HFFc6 (cell line): ENCODE results near the gene MAGI1. TPM values are rescaled to one million over a fixed set of nuclear protein-coding genes. Genes with fewer than 3 reads are reported as not detected.
A peak's percentile ranks its signal among the peaks of the same experiment; 100 is the strongest.

ENCODE experiments used
- DNase-seq: peaks from one replicate; pipeline ENCODE4 v3.0.0-alpha.2; 2018
- H3K27ac Mint-ChIP-seq: 2 replicates; pipeline ENCODE4 v1.8.0; 2020; ENCODE audit warnings: mild to moderate bottlenecking, mixed read lengths
- H3K27me3 Mint-ChIP-seq: 2 replicates; pipeline ENCODE4 v1.8.0; 2021; ENCODE audit warnings: mild to moderate bottlenecking, moderate library complexity, mixed read lengths; ENCODE audit not compliant: insufficient read depth
- H3K36me3 Mint-ChIP-seq: 2 replicates; pipeline ENCODE4 v1.8.0; 2021; ENCODE audit warnings: low read depth, mixed read lengths
- H3K4me1 Mint-ChIP-seq: 2 replicates; pipeline ENCODE4 v1.8.0; 2020; ENCODE audit warnings: low read depth, mixed read lengths
- H3K4me3 Mint-ChIP-seq: 2 replicates; pipeline ENCODE4 v1.8.0; 2020; ENCODE audit warnings: mild to moderate bottlenecking, moderate library complexity, mixed read lengths
- H3K9me3 Mint-ChIP-seq: 2 replicates; pipeline ENCODE4 v1.8.0; 2020; ENCODE audit warnings: mild to moderate bottlenecking, mixed read lengths
- CTCF ChIP-seq: fragments of 200-600 bp; sonication (generic); IDR thresholded peaks from 2 replicates; pipeline ENCODE4 v1.5.0; 2021; ENCODE audit warnings: antibody characterized with exemption, mild to moderate bottlenecking
- total RNA-seq, 6 experiments: library from RNA; stranded (reverse); fragmentation: NEBNext Ultra II Directional; extraction: Animal tissue kit (Norgen Biotek cat#: 25700); gene quantifications; 2 replicates in 1 of 6; 3 replicates in 5 of 6; pipeline ENCODE4 v1.2.3, GENCODE V29; 2021

The MAGI1 gene
- total RNA-seq, 6 experiments from 2014 or later = 21.1 to 30.5 (median 22.4) TPM

GRCh38 chr3:65793495-65794200 is 245.1 kb downstream of the MAGI1 start:
- no peaks in the 10 kb centered on the region for H3K36me3 Mint-ChIP-seq

GRCh38 chr3:65788461-65788860 is 250.3 kb downstream of the MAGI1 start:
- Mint-ChIP-seq H3K27ac (no peak overlapping the region), H3K27me3 (no peaks in the 10 kb centered on the region), H3K36me3 (no peaks in the 10 kb centered on the region), H3K4me1 (peaks cover 55% of the 10 kb centered on the region), H3K9me3 (no peaks in the 10 kb centered on the region), H3K4me3 (no peak overlapping the region)
- TF ChIP-seq CTCF = no peak
- DNase-seq = no peak

More at GRCh38 chr3:65793495-65794200, 245.1 kb downstream of the MAGI1 start:
- Mint-ChIP-seq H3K27me3 (peaks cover 1% of the 10 kb centered on the region; the same call in 1 of the 2 replicates), H3K9me3 (no peaks in the 10 kb centered on the region), H3K27ac (no peak overlapping the region), H3K4me3 (no peak overlapping the region), H3K4me1 (peaks cover 18% of the 10 kb centered on the region)
- DNase-seq = no peak
- TF ChIP-seq CTCF = no peak

GRCh38 chr3:65787827-65788226 is 250.9 kb downstream of the MAGI1 start:
- no peak for DNase-seq
- H3K36me3 Mint-ChIP-seq = no peaks in the 10 kb centered on the region
- no peak for TF ChIP-seq CTCF

GRCh38 chr3:65787340-65787739 is 251.4 kb downstream of the MAGI1 start:
- Mint-ChIP-seq H3K27me3 (no peaks in the 10 kb centered on the region; the same call in 1 of the 2 replicates), H3K9me3 (no peaks in the 10 kb centered on the region), H3K4me1 (peaks cover 54% of the 10 kb centered on the region), H3K4me3 (no peak overlapping the region), H3K27ac (peak overlapping the region; percentile 28; the same call in 1 of the 2 replicates), H3K36me3 (no peaks in the 10 kb centered on the region)
- no peak for TF ChIP-seq CTCF
- DNase-seq = no peak

More at GRCh38 chr3:65787827-65788226, 250.9 kb downstream of the MAGI1 start:
- H3K4me3 Mint-ChIP-seq = no peak overlapping the region
- no peaks in the 10 kb centered on the region for H3K9me3 Mint-ChIP-seq
- no peak overlapping the region for H3K27ac Mint-ChIP-seq
- H3K27me3 Mint-ChIP-seq = no peaks in the 10 kb centered on the region; the same call in 1 of the 2 replicates
- peaks cover 54% of the 10 kb centered on the region for H3K4me1 Mint-ChIP-seq

GRCh38 chr3:65786890-65787289 is 251.8 kb downstream of the MAGI1 start:
- Mint-ChIP-seq H3K36me3 (no peaks in the 10 kb centered on the region), H3K27ac (peak overlapping the region; percentile 28; the same call in 1 of the 2 replicates), H3K4me3 (no peak overlapping the region)

More at GRCh38 chr3:65786890-65787289, 251.8 kb downstream of the MAGI1 start:
- Mint-ChIP-seq H3K9me3 (no peaks in the 10 kb centered on the region), H3K27me3 (no peaks in the 10 kb centered on the region; the same call in 1 of the 2 replicates), H3K4me1 (peaks cover 54% of the 10 kb centered on the region)
- no peak for DNase-seq
- TF ChIP-seq CTCF = no peak
